Liver (tissue), 9 donors: ENCODE measurements around the gene LEMD3. TPM values are rescaled to one million over a fixed set of nuclear protein-coding genes. Genes with fewer than 3 reads are reported as not detected.

Experiments used
- DNase-seq: peaks from one replicate; pipeline ENCODE4 v3.0.0-alpha.2; 2017; ENCODE audit warnings: low spot score
- H3K27ac ChIP-seq, 2 donors: one replicate each; pipeline ENCODE4 v1.7.0; 2013; ENCODE audit warnings: inconsistent platforms in 2 of 2, low read length in 2 of 2, control low read depth in 1 of 2, low read depth in 1 of 2, mild to moderate bottlenecking in 1 of 2
- H3K27me3 ChIP-seq, 4 donors: one replicate each; pipeline versions ENCODE4 v1.6.1 to v1.7.0; 2013; ENCODE audit warnings: low read length in 3 of 4, inconsistent platforms in 1 of 4, mild to moderate bottlenecking in 1 of 4, moderate library complexity in 1 of 4; ENCODE audit not compliant: control insufficient read depth in 4 of 4, insufficient read depth in 4 of 4
- H3K36me3 ChIP-seq, 4 donors: one replicate each; pipeline versions ENCODE4 v1.6.1 to v1.7.0; 2013; ENCODE audit warnings: low read length in 3 of 4, mild to moderate bottlenecking in 3 of 4, low read depth in 1 of 4, moderate library complexity in 1 of 4; ENCODE audit not compliant: control insufficient read depth in 4 of 4, insufficient read depth in 3 of 4
- H3K4me1 ChIP-seq, 4 donors: one replicate each; pipeline versions ENCODE4 v1.6.1 to v1.7.0; 2013; ENCODE audit warnings: low read length in 3 of 4, mild to moderate bottlenecking in 3 of 4, moderate library complexity in 1 of 4; ENCODE audit not compliant: control insufficient read depth in 4 of 4, insufficient read depth in 4 of 4
- H3K4me3 ChIP-seq, 3 donors: one replicate each; pipeline versions ENCODE4 v1.6.1 to v1.7.0; 2013; ENCODE audit warnings: low read length in 3 of 3, control low read depth in 1 of 3, low read depth in 1 of 3, mild to moderate bottlenecking in 1 of 3
- H3K9ac ChIP-seq, 2 donors: one replicate each; pipeline ENCODE4 v1.7.0; 2013; ENCODE audit warnings: low read length in 2 of 2, mild to moderate bottlenecking in 2 of 2, moderate library complexity in 2 of 2, control low read depth in 1 of 2, low read depth in 1 of 2
- H3K9me3 ChIP-seq, 4 donors: one replicate each; pipeline versions ENCODE4 v1.6.1 to v1.7.0; 2013; ENCODE audit warnings: low read length in 3 of 4; ENCODE audit not compliant: control insufficient read depth in 4 of 4
- EGR1 ChIP-seq, 2 donors: IDR thresholded peaks; 2 replicates each; pipeline ENCODE4 v1.6.1; 2016 to 2018; ENCODE audit warnings: antibody characterized with exemption in 2 of 2, low read depth in 2 of 2
- FOXA1 ChIP-seq: IDR thresholded peaks from 2 replicates; pipeline ENCODE4 v1.6.1; 2016; ENCODE audit warnings: antibody characterized with exemption
- FOXA2 ChIP-seq: IDR thresholded peaks from 2 replicates; pipeline ENCODE4 v1.6.1; 2016; ENCODE audit warnings: antibody characterized with exemption
- HNF4G ChIP-seq: IDR thresholded peaks from 2 replicates; pipeline ENCODE4 v1.6.1; 2016; ENCODE audit warnings: antibody characterized with exemption
- JUND ChIP-seq, 2 donors: IDR thresholded peaks; 2 replicates each; pipeline ENCODE4 v1.6.1; 2016; ENCODE audit warnings: antibody characterized with exemption in 2 of 2
- NR2F2 ChIP-seq: IDR thresholded peaks from 2 replicates; pipeline ENCODE4 v1.6.1; 2016; ENCODE audit warnings: antibody characterized with exemption
- RXRA ChIP-seq, 2 donors: IDR thresholded peaks; 2 replicates each; pipeline ENCODE4 v1.6.1; 2017 to 2018; ENCODE audit warnings: antibody characterized with exemption in 2 of 2, mild to moderate bottlenecking in 1 of 2
- SP1 ChIP-seq: IDR thresholded peaks from 2 replicates; pipeline ENCODE4 v1.6.1; 2018; ENCODE audit warnings: antibody characterized with exemption, mild to moderate bottlenecking
- TAF1 ChIP-seq: conservative IDR thresholded peaks from 2 replicates; pipeline ENCODE4 v1.6.1; 2016; ENCODE audit warnings: antibody characterized with exemption, mild to moderate bottlenecking
- WGBS: extraction: QIAGEN DNeasy Blood & Tissue Kit; methylation state at CpG from one replicate; pipeline ENCODE4 v1.1.7; 2013; 5-methylcytosine and 5-hydroxymethylcytosine counted together
- polyA plus RNA-seq, 2 donors: library from polyadenylated mRNA; stranded (reverse) in 1 of 2; unstranded in 1 of 2; fragments of 200-250 nt in 1 of 2; fragments of >200 nt in 1 of 2; fragmentation: Nextera tagmentation in 1 of 2; extraction: Ambion mirVana in 1 of 2; gene quantifications; one replicate each; pipeline versions ENCODE4 v1.2.1 to v1.2.3, GENCODE V29; 2013 to 2015
- total RNA-seq, 2 donors: library from RNA; depleted of rRNA; stranded (reverse); fragments of >200 nt; gene quantifications; one replicate each; pipeline ENCODE4 v1.2.3, GENCODE V29; 2014
- TF ChIP-seq, protein P1 (sequence below): IDR thresholded peaks from 2 replicates; pipeline ENCODE4 v1.6.1; 2016; ENCODE audit warnings: antibody characterized with exemption, mild to moderate bottlenecking
- TF ChIP-seq, protein P2 (sequence below): IDR thresholded peaks from 2 replicates; pipeline ENCODE4 v1.6.1; 2016; ENCODE audit warnings: antibody characterized with exemption
- TF ChIP-seq, protein P3 (sequence below): fragments of 150-350 bp; IDR thresholded peaks from 2 replicates; pipeline ENCODE4 v1.5.1; 2017; ENCODE audit warnings: improper control_type of control experiment, low read depth, low read length; ENCODE audit not compliant: missing input control
- TF ChIP-seq, protein P4 (sequence below): IDR thresholded peaks from 2 replicates; pipeline ENCODE4 v1.6.1; 2016; ENCODE audit warnings: antibody characterized with exemption
- donor health status: healthy.
- donor health status: healthy.
- donor health status: healthy.
- donor health status: healthy.
- donor health status: healthy.

The LEMD3 gene
- total and polyA plus RNA-seq, 4 donors = 3.5 to 19.5 (median 11.3) TPM

DNA sequence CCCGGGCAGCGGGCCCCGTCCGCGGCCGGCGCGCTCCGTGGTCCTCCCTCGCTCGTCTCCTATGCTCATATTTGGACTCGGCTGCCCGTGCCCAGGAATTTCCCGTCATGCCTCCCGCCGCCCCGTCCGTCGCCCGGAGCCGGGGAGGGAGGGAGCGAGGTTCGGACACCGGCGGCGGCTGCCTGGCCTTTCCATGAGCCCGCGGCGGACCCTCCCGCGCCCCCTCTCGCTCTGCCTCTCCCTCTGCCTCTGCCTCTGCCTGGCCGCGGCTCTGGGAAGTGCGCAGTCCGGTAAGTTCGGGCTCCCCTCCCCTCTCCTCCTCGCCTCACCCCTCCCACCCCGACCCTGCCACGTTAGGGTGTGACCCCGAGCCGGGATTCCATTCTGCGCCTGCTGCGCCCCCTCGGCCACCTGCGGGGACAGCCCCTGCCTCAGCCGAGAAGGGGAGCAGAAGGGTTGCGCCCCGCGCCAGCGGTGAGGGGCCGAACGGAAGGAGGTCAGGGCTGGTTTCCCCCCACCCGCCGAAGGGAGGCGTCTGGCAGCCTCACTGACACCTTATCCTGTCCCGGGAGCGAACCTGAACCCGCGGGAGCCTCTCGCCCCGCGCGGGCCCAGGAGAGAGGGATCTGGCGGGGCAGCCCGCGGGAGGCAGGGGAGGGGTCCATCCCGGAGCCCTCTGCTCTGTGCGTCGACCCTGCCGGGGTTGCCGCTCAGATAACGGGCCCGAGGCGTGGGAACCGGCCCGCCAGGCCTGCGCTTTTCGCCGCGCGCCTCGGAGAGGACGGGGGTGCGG, 109.4 kb downstream of the LEMD3 start, which contains the start of gene MSRB3:
MSRB3 (plus strand) TSS at position 108 of the 793 bp plus-strand sequence. CDS start 29,897 bp downstream, outside the sequence.
- H3K4me1 ChIP-seq = peaks cover 0 to 14% (median 7%) of the 10 kb centered on the region in 4 donors
- H3K9ac ChIP-seq = peak within 1 kb of the TSS in 1 of 2 donors; percentile 31
- DNase-seq = peak; percentile 37
- H3K36me3 ChIP-seq = no peaks in the 10 kb centered on the region
- TF ChIP-seq HNF4G (no peak), RXRA (IDR thresholded peaks at IDR 0.05) (no peak), NR2F2 (no peak), FOXA2 (no peak)
- TF ChIP-seq, protein P1, sequence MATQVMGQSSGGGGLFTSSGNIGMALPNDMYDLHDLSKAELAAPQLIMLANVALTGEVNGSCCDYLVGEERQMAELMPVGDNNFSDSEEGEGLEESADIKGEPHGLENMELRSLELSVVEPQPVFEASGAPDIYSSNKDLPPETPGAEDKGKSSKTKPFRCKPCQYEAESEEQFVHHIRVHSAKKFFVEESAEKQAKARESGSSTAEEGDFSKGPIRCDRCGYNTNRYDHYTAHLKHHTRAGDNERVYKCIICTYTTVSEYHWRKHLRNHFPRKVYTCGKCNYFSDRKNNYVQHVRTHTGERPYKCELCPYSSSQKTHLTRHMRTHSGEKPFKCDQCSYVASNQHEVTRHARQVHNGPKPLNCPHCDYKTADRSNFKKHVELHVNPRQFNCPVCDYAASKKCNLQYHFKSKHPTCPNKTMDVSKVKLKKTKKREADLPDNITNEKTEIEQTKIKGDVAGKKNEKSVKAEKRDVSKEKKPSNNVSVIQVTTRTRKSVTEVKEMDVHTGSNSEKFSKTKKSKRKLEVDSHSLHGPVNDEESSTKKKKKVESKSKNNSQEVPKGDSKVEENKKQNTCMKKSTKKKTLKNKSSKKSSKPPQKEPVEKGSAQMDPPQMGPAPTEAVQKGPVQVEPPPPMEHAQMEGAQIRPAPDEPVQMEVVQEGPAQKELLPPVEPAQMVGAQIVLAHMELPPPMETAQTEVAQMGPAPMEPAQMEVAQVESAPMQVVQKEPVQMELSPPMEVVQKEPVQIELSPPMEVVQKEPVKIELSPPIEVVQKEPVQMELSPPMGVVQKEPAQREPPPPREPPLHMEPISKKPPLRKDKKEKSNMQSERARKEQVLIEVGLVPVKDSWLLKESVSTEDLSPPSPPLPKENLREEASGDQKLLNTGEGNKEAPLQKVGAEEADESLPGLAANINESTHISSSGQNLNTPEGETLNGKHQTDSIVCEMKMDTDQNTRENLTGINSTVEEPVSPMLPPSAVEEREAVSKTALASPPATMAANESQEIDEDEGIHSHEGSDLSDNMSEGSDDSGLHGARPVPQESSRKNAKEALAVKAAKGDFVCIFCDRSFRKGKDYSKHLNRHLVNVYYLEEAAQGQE = no peak
- H3K4me3 ChIP-seq = peak within 1 kb of the TSS; percentile 54 to 88 (median 72)
- H3K9me3 ChIP-seq = no peaks in the 10 kb centered on the region
- WGBS = under 1% methylated on average over 85 of the region's 85 CpGs
- peak within 1 kb of the TSS; percentile 39 to 45 for H3K27ac ChIP-seq
- peaks cover 0 to 4% (median 0%) of the 10 kb centered on the region in 4 donors for H3K27me3 ChIP-seq

DNA sequence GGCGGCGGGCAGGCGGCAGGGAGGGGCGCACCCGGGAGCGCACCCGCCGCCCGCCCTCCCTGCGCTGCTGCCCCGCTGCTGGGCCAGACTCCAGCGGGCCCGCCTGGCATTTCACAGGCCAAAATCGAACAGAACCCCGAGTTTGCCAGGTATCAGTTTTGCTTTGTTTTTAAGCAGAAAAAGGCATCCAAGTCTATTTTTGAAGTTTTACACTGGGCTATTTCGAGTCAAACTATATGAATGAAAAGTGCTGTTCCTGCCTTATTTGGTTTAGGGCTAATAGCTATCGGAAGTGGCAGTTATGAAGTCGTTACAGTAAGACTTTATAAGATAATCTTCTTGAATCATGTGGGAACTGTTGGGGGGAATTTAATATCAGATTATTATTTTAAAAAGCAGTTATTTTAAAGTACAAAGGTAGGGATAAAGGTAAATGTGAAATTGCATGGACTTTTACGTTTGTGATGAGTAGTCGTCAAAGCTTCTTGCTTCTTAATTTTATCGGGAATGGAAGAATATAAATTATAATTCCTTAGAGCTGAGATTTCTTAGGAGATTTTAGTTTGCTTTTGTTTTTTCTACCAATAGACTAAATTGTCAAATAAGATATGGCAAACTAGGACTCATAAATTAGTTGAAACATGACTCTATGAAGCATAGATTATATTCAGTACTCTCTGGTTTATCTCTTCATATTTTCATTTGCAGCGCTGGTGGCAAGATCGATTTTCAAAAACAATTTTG, 110.2 kb downstream of the LEMD3 start:
- 19% methylated on average over 23 of the region's 23 CpGs for WGBS
- DNase-seq = no peak
- H3K4me1 ChIP-seq = peaks cover 0 to 14% (median 7%) of the 10 kb centered on the region in 4 donors
- no peak overlapping the region for H3K9ac ChIP-seq
- H3K27me3 ChIP-seq = peaks cover 0 to 3% (median 0%) of the 10 kb centered on the region in 4 donors
- H3K9me3 ChIP-seq = no peaks in the 10 kb centered on the region
- TF ChIP-seq SP1 = no peak
- TF ChIP-seq FOXA1 = no peak
- TF ChIP-seq HNF4G = no peak
- TF ChIP-seq, protein P2, sequence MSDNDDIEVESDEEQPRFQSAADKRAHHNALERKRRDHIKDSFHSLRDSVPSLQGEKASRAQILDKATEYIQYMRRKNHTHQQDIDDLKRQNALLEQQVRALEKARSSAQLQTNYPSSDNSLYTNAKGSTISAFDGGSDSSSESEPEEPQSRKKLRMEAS = no peak
- TF ChIP-seq NR2F2 = no peak
- no peak for TF ChIP-seq EGR1 (IDR thresholded peaks at IDR 0.05; ENCODE audit: low read depth in 2 of 2)
- TF ChIP-seq JUND (IDR thresholded peaks at IDR 0.05) = no peak
- TF ChIP-seq, protein P1 = no peak
- TF ChIP-seq, protein P3, sequence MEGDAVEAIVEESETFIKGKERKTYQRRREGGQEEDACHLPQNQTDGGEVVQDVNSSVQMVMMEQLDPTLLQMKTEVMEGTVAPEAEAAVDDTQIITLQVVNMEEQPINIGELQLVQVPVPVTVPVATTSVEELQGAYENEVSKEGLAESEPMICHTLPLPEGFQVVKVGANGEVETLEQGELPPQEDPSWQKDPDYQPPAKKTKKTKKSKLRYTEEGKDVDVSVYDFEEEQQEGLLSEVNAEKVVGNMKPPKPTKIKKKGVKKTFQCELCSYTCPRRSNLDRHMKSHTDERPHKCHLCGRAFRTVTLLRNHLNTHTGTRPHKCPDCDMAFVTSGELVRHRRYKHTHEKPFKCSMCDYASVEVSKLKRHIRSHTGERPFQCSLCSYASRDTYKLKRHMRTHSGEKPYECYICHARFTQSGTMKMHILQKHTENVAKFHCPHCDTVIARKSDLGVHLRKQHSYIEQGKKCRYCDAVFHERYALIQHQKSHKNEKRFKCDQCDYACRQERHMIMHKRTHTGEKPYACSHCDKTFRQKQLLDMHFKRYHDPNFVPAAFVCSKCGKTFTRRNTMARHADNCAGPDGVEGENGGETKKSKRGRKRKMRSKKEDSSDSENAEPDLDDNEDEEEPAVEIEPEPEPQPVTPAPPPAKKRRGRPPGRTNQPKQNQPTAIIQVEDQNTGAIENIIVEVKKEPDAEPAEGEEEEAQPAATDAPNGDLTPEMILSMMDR = no peak
- no peak for TF ChIP-seq TAF1
- TF ChIP-seq, protein P4, sequence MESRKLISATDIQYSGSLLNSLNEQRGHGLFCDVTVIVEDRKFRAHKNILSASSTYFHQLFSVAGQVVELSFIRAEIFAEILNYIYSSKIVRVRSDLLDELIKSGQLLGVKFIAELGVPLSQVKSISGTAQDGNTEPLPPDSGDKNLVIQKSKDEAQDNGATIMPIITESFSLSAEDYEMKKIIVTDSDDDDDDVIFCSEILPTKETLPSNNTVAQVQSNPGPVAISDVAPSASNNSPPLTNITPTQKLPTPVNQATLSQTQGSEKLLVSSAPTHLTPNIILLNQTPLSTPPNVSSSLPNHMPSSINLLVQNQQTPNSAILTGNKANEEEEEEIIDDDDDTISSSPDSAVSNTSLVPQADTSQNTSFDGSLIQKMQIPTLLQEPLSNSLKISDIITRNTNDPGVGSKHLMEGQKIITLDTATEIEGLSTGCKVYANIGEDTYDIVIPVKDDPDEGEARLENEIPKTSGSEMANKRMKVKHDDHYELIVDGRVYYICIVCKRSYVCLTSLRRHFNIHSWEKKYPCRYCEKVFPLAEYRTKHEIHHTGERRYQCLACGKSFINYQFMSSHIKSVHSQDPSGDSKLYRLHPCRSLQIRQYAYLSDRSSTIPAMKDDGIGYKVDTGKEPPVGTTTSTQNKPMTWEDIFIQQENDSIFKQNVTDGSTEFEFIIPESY = no peak
- peak overlapping the region in 2 of 3 donors; percentile 72 to 88 for H3K4me3 ChIP-seq
- H3K27ac ChIP-seq = peak overlapping the region; percentile 39 to 45
- H3K36me3 ChIP-seq = no peaks in the 10 kb centered on the region
